Measurements from ENCODE around the gene FIGNL1. TPM values are rescaled to one million over a fixed set of nuclear protein-coding genes. Genes with fewer than 3 reads are reported as not detected.

FIGNL1 gene
- total and polyA plus RNA-seq, 2 of the 4 experiments (the other 2 are of a cell fraction) = 8.2 to 27.1 TPM

GRCh38 chr7:50431722-50432305 lies 18.3 kb downstream of the FIGNL1 start:
- no peak overlapping the region for H3K18ac ChIP-seq (ENCODE audit: low read depth, low read length)

More at GRCh38 chr7:50431722-50432305, 18.3 kb downstream of the FIGNL1 start:
- Histone ChIP-seq H3K9ac (ENCODE audit: low read depth, low read length) (no peak overlapping the region), H2AFZ (replicated peaks; ENCODE audit: low read length, poor library complexity) (no peak overlapping the region), H2BK120ac (ENCODE audit: low read depth, low read length) (no peak overlapping the region), H3K9me1 (ENCODE audit: insufficient read depth, low read length) (peaks cover 5% of the 10 kb centered on the region; the same call in 1 of the 2 replicates), H3K27me3 (ENCODE audit: control insufficient read depth, insufficient read depth, low read length) (no peaks in the 10 kb centered on the region), H4K5ac (ENCODE audit: low read depth, low read length) (no peak overlapping the region), H2AK5ac (ENCODE audit: low read depth, low read length) (no peak overlapping the region), H3K9me3 (ENCODE audit: control insufficient read depth, insufficient read depth, low read length) (no peaks in the 10 kb centered on the region), H2AK9ac (replicated peaks; ENCODE audit: low read depth, low read length, poor library complexity) (no peak overlapping the region), H2BK5ac (ENCODE audit: low read depth, low read length, poor library complexity, severe bottlenecking) (no peak overlapping the region), H4K20me1 (ENCODE audit: insufficient read depth, low read length) (no peaks in the 10 kb centered on the region), H3K4ac (ENCODE audit: low read depth, low read length) (no peak overlapping the region), H3K4me1 (ENCODE audit: control insufficient read depth, insufficient read depth, low read length) (peaks cover 4% of the 10 kb centered on the region; the same call in 1 of the 2 replicates), H3K36me3 (ENCODE audit: control insufficient read depth, insufficient read depth, low read length) (no peaks in the 10 kb centered on the region), H2BK15ac (ENCODE audit: low read depth, low read length) (no peak overlapping the region), H2BK20ac (ENCODE audit: low read depth, low read length) (no peak overlapping the region), H3K14ac (replicated peaks; ENCODE audit: low read depth, low read length) (no peak overlapping the region), H4K91ac (ENCODE audit: insufficient read depth, low read depth, low read length) (no peak overlapping the region), H3K23ac (ENCODE audit: low read depth, low read length) (no peak overlapping the region), H3K4me2 (ENCODE audit: low read depth, low read length) (no peak overlapping the region), H3K4me3 (ENCODE audit: insufficient read depth, low read depth, low read length) (no peak overlapping the region), H3K56ac (ENCODE audit: extremely low read depth, insufficient read depth, low read length) (no peak overlapping the region), H3K79me1 (ENCODE audit: low read depth in 1 of 2, low read length in 2 of 2) (0 out of 4 replicates have a peak, but pooled peaks cover 0 to 2% of the 10 kb centered on the region in 2 experiments), H4K8ac (ENCODE audit: low read depth in 2 of 2, low read length in 2 of 2) (no peak overlapping the region), H3K27ac (ENCODE audit: insufficient read depth, low read length) (no peak overlapping the region)
- dilution Hi-C loops (cut with HindIII; ENCODE audit: low sequenced_read_pairs, unreplicated experiment) (no loop called here), intact Hi-C loops (cut with micrococcal nuclease) (no loop called here), in situ Hi-C loops (cut with MboI; ENCODE audit: low sequenced_read_pairs) (no loop called here)
- ChIA-PET POLR2A (ENCODE audit: unreplicated experiment) (no interaction called here), CTCF (interaction anchor here (0.9 to 2.3 kb wide), 2 partner anchors 14 to 729 kb away, joined by 3 to 8 read pairs; no protein-coding TSS in a partner anchor)
- no TSS peak for BruUV-seq (replicated peaks)
- no CpG with 5 or more reads among the region's 4 CpGs for WGBS, 2 experiments (ENCODE audit: extremely low coverage in 2 of 2, insufficient read length in 1 of 2)
- ATAC-seq (ENCODE audit: low read depth) = no peak
- no peak for DNase-seq
- TF ChIP-seq RFX5 (IDR thresholded peaks at IDR 0.05; ENCODE audit: low read depth, low read length) = no peak
- TF ChIP-seq RAD21 (IDR thresholded peaks at IDR 0.05; ENCODE audit: low read length) = no peak
- TF ChIP-seq MXI1 (IDR thresholded peaks at IDR 0.05; ENCODE audit: borderline replicate concordance, low read depth, low read length) = no peak
- no peak for TF ChIP-seq MAFK (IDR thresholded peaks at IDR 0.05; ENCODE audit: low read depth, low read length)
- no peak for TF ChIP-seq MAZ (IDR thresholded peaks at IDR 0.05; ENCODE audit: borderline replicate concordance, low read depth, low read length)
- no peak for TF ChIP-seq POLR2A (IDR thresholded peaks at IDR 0.05; ENCODE audit: low read depth, low read length)
- TF ChIP-seq SMC3 (IDR thresholded peaks at IDR 0.05; ENCODE audit: low read depth, low read length) = no peak
- TF ChIP-seq CTCF (conservative IDR thresholded peaks at IDR 0.05; ENCODE audit: low read depth, low read length) = no peak
- TF ChIP-seq FOS (IDR thresholded peaks at IDR 0.05; ENCODE audit: low read depth, low read length) = no peak
- TF ChIP-seq RCOR1 (IDR thresholded peaks at IDR 0.05; ENCODE audit: insufficient replicate concordance, low read length) = no peak
- TF ChIP-seq BHLHE40 (IDR thresholded peaks at IDR 0.05; ENCODE audit: low read depth, low read length) = no peak
- no peak for TF ChIP-seq ELK1 (IDR thresholded peaks at IDR 0.05; ENCODE audit: borderline replicate concordance, low read depth, low read length)
- no peak for TF ChIP-seq NFE2L2 (IDR thresholded peaks at IDR 0.05; ENCODE audit: low read depth, low read length)
- TF ChIP-seq CHD1 (IDR thresholded peaks at IDR 0.05; ENCODE audit: low read depth, low read length) = no peak
- no peak for TF ChIP-seq USF2 (IDR thresholded peaks at IDR 0.05; ENCODE audit: low read depth, low read length)
- no peak for TF ChIP-seq CEBPB (IDR thresholded peaks at IDR 0.05; ENCODE audit: low read depth, low read length)
